CD4-positive, alpha-beta T cell treated with Interferon alpha-2 for 1 hour (primary cell): ENCODE data around the gene FASTK.

ENCODE experiments used
- DNase-seq, 2 donors: peaks; one replicate each; pipeline ENCODE4 v3.0.0-alpha.2; 2020 to 2022

The FASTK gene

DNA sequence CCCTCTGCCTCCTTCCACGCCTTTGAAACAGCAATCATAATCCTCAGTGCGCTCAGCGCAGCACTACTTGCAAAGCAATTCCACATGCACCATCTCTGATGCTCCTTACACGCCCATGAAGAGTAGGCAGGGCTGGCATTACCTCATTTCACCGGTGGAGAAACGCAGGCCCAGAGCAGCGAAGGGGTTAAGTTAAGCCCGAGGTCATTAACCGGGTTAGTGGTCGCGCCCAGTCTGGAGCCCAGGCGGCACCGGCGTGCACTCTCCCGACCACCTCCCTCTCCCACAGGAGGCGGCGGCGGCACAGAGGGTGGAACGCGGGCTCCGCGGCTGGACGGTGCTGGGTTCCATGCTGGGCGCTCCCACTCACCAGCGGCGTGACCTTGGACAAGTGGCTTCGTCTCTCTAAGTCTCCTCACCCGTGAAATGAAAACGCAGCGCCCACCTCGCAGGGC, 515 bp downstream of the FASTK start:
- no peak for DNase-seq

DNA sequence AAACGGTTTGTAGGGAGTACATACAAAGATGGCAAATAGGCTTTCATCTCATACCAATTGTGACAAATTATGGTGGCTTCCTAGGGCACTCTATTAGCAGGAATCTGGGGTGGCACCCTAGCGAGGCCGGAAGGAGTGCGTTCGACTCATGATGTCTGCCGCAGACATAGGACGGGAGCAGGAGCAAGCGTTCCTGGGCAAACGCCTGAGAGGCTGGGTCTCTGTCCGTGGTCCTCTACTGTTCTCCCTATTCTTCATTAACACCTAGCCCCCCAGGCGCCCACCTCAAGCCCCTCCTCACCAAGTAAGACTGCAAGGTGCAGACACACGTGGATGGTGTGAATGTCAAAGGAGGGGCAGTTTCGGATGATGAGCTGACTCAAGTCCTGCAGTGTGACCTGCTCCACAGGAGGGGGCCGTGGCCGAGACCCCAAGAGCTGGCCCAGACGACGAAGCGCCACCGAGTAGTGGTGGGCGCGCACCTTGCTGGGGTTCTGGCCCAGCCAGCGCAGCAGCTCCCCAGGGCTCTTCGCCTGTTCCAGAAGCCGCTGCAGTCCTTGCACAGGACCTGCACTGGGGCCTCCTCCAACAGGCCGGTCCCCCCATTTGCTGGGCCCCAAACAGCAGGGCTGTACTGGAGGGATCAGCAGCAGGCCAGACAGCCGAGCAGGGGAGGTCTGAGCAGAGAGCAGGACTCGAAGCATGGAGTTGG, 1.3 kb downstream of the FASTK start:
- no peak for DNase-seq

DNA sequence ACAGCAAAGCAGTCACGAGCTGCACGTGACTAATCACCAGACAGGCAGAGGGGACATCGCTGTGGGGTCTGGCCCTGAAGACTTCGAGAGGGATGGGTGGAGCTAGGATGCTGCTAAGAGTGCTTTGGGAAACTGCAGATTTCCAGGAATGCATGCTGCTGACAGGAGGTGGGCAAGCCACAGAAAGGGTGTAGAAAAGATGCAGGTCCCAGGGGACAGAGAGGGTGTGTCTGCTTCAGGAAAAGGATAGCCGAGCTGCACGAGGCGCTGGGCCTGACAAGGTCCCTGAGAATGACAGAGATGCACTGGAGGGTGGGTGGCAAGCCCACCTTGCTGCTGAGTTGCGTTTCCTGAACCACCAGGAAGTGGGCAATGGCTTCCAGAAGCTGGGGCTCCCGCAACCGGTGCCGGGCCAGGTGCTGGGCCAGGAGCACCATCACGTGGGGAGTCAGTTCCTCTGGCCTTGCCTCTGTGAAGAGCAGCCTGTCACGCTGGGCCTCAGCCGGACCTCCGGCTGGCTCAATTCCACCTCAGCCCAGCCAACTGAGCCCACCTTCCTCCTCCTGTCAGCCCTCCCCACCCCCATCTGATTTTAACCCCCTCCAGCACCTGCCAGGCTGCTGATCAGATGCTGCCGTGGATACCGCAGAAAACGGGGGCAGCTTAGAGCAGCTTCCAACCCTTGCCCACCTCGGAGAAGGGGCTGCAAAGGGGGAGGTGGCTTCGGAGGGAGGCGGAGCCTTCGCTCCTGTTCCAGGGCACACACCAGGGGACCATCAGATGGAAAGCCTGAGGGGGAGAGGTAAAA, 2.2 kb downstream of the FASTK start:
- DNase-seq: no peak

DNA sequence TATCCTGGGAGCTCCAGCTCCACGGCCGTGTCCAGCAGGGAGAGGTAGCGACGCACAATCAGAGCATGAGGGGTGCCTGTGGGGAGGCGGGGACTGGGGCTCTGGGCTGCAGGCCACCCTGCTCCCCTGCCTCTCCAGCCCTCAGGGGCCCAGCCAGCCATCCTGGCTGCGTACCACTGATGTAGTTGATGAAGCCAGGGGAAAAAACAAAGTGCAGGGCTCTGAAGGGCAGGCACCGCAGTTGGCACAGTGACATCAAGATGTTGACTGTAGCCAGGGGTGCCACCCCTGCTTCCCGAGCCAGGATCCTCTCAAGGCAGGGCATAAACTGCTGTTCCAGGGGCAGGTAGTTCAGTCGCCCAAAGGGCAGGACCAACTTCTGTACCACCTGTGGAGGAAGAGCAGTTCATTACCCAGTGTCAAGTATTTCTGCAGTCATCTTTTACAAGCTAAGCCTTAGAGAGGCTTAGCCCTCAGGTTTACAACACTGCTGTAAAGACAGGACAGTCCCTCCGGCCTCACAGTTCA, 2.8 kb downstream of the FASTK start:
- no peak for DNase-seq

DNA sequence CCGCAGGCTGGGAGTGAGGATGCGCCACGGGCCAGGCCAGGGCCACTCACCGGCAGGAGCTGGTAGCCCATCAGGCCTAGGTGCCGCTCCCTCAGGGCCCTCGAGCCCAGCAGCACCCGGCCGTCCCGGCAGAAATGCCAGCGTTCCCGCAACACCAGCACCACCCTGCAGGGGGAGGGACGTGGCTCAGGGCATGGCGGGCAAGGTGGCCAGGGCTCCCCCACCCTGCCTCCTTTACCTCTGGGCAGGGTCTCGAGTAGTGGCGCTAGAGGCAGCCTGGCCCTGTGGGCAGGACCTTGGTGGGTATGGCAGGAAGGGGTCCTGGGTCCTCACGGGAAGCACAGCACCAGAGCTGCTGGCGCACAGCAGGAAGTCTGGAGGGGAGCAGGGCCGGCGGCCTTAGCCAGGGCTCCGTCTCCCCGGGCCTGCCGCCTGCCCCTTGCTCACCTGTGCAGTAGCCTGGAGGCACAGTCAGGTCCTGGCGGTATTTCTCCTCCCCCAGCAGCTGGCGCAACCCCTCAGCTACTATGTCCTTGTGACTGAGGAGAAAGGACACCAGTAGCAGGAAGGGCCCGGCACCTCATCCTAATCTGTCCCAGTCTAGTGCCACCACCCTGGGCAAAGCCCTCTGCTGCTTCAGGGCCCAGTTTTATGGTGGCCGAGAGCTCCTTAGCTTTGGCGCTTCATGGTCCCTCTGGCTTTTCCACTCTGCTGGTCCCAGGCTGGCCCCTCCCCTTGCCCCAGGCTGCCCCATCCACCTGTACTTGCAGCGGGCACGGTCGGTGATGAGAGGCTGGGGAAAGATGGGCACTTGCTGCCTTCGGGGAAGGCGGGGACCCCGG, 3.5 kb downstream of the FASTK start:
- no peak for DNase-seq

DNA sequence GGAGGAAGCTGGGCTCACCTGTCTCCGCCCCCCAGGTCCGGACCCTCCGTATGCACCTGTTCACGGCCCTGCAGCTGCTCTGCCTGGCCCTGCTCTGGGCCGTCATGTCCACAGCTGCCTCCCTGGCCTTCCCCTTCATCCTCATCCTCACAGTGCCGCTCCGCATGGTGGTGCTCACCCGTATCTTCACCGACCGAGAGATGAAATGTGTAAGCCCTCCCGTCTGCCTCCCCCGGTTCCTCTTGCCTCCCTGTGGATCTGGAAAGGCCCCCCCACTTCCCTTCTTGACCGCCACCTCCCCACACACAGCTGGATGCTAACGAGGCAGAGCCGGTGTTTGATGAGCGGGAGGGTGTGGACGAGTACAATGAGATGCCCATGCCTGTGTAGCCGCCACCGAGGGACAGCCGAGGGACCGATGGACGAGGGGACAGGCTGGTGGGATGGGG, 4.6 kb downstream of the FASTK start:
- DNase-seq: no peak

DNA sequence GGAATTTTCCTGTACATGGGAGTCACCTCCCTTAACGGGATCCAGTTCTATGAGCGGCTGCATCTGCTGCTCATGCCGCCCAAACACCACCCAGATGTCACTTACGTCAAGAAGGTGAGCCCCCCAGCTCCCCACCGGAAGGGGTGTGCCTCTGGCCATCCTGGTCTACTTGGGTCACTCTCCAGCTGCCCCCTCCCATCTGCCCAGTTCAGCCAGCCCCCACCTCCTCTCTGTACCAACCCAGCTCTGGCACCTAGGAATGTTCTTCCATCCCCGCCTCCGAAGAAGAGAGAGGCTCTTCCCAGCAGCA, 5.0 kb downstream of the FASTK start:
- DNase-seq: no peak

DNA sequence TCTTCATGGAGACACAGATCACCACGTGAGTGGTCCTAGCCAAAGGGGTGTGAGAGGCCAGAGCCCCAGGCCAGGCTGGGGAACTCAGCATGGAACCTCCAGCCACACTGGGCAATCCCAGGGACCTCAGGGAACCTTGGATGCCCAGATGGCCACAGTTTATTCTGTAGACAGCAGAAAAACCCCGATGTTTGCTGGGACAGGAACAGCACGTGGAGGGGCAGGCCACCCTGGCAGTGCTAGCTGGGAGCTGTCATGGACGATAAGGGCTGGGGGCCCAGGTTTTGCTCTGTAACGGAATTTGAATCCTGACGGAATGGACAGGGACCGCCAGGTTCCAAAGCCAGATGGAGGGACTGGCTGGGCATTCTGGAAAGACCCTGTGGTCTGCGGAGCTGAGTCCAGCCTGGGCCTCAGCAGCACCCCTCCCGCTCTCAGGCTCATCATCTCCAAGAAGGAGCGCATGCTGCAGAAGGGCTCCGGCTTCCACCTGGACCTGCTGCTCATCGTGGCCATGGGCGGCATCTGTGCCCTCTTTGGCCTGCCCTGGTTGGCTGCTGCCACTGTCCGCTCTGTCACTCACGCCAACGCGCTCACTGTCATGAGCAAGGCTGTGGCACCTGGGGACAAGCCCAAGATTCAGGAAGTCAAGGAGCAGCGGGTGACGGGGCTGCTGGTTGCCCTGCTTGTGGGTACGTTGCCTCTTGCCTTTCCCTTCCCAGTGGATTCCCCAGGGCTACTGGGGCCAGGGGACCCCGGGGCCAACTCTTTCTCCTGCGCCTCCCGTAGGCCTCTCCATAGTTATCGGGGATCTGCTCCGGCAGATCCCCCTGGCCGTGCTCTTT, 5.6 kb downstream of the FASTK start:
- no peak for DNase-seq

DNA sequence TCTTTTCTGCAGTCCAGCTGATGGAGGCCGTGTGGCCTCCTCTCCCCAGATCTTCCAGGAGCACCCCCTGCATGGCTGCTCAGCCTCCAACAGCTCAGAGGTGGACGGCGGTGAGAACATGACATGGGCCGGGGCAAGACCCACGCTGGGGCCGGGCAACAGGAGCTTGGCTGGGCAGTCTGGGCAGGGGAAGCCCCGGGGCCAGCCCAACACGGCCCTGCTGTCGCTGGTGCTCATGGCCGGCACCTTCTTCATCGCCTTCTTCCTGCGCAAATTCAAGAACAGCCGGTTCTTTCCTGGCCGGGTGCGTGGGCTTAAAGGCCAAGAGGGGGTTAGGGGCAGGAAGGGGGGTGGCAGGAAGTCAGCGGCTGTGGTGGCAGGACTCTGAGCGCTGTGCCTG, 6.6 kb downstream of the FASTK start:
- no peak for DNase-seq

DNA sequence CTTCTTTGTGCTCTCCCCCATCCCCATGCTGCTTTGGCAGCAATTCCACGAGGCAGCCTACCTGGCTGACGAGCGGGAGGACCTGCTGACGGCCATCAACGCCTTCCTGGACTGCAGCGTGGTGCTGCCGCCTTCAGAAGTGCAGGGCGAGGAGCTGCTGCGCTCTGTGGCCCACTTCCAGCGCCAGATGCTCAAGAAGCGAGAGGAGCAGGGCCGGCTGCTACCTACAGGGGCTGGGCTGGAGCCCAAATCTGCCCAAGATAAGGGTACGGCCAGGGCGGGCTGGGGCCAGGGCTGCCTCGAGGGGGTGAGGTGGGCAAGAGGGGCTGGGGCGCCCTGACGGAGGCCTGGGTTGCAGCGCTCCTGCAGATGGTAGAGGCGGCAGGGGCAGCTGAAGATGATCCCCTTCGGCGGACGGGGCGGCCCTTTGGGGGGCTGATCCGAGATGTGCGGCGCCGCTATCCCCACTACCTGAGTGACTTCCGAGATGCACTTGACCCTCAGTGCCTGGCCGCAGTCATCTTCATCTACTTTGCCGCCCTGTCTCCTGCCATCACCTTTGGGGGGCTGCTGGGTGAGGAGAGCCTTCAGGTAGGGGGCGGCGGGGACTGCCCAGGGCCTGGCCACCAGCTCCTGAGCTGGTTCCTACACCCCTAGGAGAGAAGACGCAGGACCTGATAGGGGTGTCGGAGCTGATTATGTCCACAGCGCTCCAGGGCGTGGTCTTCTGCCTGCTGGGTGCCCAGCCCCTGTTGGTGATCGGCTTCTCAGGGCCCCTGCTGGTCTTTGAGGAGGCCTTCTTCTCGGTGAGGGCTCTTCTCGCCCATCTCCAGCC, 9.4 kb downstream of the FASTK start:
- no peak for DNase-seq

DNA sequence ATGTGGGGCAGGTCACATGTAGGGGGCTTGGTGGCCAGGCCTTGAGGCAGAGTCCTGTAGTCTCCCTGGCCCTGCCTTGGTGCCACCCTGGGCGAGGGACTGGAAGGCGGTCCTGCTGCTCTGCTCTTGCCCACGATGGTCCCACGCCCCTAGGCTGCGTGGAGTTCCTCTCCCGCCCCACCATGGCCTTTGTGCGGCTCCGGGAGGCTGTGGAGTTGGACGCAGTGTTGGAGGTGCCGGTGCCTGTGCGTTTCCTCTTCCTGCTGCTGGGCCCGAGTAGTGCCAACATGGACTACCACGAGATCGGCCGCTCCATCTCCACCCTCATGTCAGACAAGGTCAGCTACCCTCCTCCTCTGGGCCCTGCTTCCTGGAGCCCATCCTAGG, 10.0 kb downstream of the FASTK start:
- no peak for DNase-seq

DNA sequence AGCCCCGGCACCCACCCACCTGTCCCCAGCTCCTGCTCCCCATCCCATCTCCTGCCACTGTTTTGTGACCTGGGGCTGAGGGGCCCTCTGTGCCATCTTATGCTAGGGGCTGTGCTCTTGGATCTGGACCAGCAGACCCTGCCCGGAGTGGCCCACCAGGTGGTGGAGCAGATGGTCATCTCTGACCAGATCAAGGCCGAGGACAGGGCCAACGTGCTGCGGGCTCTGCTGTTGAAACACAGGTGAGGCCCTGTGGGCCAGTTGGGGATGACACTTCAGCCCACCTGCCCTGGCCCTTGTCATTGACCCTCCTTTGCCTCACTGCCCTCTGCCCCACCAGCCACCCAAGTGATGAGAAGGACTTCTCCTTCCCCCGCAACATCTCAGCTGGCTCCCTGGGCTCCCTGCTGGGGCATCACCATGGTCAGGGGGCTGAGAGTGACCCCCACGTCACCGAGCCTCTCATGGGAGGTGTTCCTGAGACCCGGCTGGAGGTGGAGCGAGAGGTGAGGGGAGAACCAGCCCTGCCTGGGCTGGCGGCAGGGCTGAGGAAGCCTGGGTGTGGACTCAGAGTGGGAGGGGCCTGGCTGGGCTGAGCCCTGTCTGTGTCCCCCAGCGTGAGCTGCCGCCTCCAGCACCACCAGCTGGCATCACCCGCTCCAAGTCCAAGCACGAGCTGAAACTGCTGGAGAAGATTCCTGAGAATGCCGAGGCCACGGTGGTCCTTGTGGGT, 10.6 kb downstream of the FASTK start:
- no peak for DNase-seq

DNA sequence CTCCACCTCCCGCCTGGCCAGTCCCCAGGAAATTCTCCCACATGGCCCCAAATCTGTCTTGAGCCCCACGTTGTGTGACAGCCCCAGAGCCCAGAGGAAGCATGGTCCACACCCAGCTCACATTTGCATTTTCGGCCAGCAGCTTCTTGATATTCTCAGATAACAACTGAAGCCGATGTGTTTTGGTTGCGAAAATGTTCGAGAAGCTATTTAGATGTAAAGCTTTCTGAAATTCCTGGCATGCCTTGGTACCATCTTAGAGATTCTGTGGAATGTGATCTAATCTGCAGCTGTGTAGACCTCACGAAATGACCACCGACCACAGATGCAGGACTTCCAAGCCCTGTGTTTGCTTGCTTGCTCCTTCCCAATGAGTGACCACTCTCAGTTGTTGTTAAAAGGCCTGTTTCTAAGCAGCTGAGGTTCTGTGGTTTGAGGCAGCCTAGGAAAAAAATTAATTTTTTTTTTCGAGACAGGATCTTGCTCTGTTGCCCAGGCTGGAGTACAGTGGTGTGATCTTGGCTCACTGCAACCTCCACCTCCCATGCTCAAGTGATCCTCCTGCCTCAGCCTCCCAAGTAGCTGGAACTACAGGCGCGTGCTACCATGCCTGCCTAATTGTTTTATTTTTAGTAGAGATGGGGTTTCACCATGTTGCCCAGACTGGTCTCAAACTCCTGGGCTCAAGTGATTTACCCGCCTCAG, 12.4 kb downstream of the FASTK start:
- no peak for DNase-seq

DNA sequence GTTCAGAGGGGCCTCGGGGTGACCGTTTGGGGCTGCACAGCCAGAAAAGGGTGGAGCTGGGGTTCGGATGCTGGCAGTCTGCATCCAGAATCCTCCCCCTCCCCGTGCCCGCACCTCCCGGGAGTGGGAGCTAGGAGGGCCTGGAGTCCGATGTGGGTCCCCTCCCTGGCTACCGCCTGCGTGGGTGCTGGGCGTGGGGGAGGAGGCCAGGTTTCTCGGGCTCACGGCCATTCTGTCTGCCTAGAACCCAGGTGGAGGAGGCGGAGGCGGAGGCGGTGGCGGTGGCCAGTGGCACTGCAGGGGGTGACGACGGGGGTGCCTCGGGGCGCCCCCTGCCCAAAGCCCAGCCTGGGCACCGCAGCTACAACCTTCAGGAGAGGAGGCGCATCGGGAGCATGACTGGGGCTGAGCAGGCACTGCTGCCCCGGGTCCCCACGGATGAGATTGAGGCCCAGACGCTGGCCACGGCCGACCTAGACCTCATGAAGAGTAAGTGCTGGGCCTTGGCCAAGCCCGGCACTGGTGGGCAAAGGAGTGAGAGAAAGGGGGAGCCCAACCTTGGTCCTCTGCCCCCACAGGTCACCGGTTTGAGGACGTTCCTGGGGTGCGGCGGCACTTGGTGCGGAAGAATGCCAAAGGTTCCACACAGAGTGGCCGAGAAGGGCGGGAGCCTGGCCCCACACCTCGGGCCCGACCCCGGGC, 14.2 kb downstream of the FASTK start:
- DNase-seq: no peak

DNA sequence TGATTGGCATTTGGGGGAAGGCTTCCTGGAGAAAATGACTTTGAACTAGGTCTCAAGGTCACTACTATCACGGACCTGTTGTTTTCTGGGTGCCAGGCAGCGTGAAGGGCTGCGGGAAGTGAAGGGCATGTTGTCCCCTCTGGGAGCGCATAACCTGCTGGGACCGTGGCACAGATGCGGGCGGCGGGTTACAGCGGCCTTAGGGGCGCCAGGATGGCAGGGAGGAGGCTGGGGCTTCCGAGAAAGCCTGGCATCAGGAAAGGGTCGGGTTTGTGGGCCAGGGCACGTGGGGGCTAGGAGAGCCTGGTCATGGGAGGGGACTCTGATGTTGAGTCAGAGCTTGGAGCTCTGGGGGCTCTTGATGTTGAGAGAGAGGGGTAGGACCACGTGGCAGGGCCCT, 15.1 kb downstream of the FASTK start:
- DNase-seq: no peak

DNA sequence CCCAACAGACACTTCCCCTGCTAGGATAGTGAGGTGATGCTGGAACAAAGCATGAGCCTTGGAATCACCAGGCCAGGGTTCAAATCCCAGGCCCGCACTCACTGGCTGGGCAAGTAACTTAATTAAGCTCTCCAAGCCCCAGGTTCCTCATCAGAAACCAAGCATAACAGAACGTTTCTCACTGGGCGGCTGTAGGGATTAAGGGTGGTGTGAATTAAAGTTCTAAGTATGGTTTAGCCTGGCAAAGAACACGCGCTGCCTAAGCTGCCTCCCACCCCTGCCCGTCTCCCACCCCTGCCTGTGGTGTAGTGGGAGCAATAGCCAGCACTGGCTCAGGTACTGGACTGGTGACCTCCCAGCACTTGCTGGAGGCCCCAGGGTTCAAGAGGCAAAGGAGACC, 15.6 kb downstream of the FASTK start:
- no peak for DNase-seq

DNA sequence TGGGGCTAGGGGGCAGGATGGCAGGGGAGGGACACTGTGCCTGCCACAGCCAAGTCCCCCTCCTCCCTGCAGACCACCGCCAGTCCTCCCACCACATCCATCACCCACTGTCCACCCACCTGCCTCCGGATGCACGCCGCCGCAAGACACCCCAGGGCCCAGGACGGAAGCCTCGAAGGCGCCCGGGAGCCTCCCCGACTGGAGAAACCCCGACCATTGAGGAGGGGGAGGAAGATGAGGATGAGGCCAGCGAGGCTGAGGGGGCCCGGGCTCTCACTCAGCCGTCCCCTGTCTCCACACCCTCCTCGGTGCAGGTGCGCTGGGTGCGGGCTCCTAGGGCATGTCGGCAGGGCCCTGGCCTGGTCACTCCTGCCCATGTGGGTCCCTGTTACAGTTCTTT, 16.2 kb downstream of the FASTK start:
- DNase-seq: no peak

DNA sequence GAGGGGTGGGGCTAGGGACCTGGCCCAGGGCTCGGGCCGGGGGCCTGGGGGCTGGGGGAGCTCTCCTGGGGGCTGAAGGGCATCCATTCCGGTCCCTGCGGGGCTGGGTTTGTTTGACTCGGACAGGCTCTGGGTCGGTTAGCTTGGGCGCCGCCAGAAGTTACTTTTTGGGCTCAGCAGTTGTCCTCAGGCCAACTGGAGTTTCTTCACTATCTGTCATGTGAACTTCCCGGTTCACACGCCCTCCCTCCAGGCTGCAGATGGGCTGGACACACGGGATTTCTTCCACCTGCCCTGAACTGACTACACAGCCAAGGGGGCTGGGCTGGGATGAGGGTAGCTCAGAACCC, 17.4 kb downstream of the FASTK start:
- DNase-seq: no peak

DNA sequence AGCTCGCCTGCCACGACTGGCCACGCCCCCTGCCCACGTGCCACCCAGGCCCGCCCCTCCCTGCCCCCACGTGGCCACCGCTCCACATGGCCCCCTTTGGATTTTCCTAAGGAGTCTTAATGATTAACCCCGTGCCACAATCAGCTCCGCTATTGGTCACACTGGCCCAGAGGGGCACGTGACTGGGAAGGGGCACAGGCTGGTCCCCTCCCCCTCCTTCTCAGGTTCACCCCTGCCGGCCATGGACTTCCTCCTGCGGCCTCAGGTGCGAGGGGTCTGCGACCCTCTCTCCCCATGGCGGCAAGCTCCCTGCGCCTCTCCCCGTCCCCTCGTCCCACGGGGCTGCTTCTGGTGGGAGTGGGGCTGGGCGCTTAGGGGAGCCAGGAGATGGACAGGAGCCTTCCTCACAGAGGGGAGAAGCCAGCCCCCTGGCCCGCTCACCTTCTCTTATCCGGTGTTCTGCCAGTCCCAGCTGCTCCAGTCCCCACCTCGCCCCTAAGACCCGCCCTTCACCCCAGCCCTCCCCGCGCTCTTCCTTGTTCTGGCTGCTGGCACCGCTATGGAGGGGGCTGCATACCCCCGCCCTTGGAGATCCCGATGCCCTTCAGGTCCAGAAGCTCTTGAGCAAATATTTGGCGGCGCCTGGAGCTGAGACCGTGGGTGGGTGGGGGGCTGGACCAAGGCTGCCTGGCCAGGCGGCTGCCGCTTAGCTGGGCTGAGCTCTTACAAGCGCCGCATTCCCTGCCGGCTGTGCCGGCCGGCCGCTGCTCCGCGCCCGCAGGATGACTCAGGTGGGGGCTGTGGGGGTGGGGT, 18.0 kb downstream of the FASTK start:
- no peak for DNase-seq
